HG03558 (cell line): ENCODE measurements around the gene MARS1.

Source experiments
- ATAC-seq: cut with Tn5 transposase; IDR thresholded peaks from one replicate; pipeline ENCODE4 v1.9.1; 2021; ENCODE audit warnings: moderate number of reproducible peaks; ENCODE audit not compliant: unreplicated experiment; ENCODE audit errors: extremely low read depth

MARS1 gene

DNA sequence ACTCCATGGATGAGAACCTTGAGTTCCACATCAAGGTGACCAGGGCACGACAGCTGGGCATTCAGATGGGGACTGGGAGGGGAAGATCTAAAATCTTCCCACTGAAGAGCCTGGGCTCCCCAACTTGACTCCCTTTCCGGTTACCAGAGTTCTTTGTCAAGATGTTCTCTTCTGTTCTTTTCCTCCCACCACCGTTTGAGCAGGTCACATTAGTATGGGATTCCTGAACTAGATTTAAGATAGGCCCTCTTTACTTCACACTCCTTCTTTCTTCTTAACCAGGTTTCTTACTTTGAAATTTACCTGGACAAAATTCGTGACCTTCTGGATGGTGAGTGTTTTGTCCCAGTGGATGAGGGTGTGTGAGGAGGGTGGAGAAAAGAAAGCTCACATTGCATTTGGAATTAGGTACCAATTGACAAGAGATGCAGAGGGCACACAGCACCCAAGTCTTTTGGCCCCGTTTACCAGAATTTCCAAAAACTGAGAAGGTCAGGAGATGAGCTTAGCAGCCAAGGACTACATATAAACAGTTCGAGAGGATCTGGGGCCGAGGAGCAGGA is 76.4 kb downstream of the MARS1 start:
- ATAC-seq = no peak
